Stimulated activated naive CD4-positive, alpha-beta T cell treated with Interleukin-2 at 50 U/mL for 16 hours (primary cell): Measurements from ENCODE around the gene TRAF3IP1.
"Not testable (repeated sequence)": the region's sequence is repeated elsewhere in the genome, so short reads cannot be mapped to it uniquely, and the experiment has no call there.

Experiments
- DNase-seq: peaks from one replicate; lab custom pipeline; 2025; lab: John Stamatoyannopoulos, UW

The TRAF3IP1 gene

GRCh38 chr2:238339814-238340213 lies 19.5 kb downstream of the TRAF3IP1 start:
- DNase-seq: no peak

DNA sequence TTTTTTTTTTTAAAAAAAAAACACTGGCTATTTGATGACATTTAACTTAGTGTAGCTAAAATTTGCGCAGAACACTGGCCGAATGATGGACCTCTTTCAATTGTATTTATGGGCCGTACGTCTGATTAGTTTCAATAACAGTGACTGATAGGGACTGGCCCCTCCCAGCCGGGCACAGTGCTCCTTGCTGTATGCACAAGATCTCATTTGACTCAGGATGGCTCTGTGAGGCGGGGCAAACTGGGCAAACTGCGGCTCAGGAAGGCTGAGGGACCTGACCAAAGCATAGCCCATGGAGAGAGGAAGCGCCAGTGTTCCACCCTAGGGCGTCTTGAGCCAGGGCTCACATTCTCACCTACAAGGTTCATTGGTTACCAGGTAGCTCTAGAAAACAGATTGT lies 21.2 kb downstream of the TRAF3IP1 start:
- DNase-seq: no peak

DNA sequence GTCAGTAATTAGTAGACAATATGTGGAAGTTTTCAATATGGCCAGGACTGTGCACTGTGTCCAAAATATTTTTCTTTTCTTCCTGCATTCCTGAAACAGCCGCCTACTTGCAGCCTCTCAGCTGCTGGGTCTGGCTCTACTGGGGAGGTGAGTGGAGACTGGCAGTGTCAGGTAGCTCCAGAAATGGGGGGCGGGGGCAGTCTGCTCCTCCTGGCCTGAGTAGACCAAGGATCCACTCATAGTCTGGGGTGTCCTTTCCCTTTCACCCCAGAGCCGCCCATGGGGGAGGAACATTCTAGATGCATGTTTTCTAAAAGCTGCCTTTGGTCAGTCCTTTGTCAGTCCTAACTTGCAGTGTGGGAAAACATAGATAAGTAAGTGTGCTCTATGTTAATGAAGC lies 23.7 kb downstream of the TRAF3IP1 start:
- DNase-seq: no peak

DNA sequence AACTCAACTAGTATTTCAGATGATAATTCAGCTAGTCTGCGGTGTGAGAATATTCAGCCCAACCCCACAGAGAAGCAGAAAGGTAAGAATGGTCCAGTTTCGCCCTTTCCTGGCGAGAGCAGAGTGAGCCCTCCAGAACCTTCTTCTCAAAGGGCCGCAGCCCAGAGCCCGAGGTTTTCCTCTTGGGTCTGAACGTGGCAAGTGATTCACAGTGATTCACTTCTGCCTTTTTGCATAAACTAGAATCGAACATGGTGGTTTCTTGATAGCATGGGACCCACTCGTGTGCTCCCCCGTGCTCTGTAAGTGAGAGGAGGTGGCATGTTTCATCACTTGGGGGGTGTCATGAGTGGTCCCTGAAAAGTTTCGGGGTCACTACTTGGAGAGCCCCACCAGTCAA lies 24.2 kb downstream of the TRAF3IP1 start:
- DNase-seq: no peak

- no peak for DNase-seq
Observed at GRCh38 chr2:238345297-238345968, 25.1 kb downstream of the TRAF3IP1 start.

DNA sequence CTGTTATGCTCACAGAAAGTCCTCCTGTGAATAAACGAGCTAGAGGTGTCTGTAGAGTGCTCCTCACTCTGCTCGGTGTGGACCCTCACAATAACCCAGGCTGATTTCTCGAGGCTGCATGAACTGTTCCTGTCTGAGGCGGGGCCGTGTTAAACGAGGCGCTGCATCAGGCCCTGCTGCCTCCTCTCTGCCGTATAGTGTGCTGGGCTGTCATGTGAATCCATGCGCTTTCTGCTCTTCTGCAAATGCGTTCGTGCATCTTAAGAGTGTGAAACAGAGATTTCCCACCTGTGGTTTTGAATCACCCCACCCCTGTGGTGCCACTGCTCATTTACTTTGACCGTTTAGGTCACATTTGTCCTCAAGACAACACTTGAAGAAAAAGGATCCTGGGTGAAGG lies 26.2 kb downstream of the TRAF3IP1 start:
- DNase-seq: no peak

DNA sequence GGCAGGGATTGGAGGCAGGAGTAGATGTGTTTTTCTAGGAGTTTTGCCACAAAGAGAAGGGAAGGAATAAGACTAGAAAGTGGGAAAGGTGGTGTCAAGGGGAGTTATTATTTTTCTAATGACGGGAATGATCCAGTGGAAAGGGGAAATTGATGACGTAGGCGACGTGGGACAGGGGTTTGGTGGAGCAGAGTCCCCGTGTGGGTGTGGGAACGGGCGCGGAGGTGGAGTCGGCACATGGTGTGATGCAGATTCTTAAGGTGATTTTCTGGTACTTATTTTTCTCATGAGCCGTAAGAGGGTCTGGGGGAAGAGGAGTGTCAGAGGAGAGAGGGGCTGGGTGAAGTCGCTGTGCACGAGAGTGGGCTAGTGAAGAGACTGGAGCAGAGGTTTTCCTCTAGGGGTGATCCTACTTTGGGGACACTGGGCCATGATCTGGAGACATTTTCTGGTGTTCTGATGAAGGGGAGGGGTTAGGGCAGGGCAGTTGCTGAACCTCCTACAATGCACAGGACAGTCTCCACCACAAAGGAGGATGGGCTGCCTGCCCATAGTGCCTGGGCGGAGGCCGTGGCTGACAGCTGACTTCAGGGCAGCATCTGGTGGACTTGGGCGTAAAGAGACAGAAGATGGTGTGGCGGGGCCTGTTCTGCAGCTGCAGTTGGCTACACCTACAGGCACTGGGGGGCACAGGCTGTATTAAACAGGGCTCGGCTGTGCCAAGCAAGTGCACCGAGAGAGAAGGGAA lies 30.0 kb downstream of the TRAF3IP1 start:
- DNase-seq: no peak

GRCh38 chr2:238351315-238351714 lies 31.0 kb downstream of the TRAF3IP1 start:
- no peak for DNase-seq

DNA sequence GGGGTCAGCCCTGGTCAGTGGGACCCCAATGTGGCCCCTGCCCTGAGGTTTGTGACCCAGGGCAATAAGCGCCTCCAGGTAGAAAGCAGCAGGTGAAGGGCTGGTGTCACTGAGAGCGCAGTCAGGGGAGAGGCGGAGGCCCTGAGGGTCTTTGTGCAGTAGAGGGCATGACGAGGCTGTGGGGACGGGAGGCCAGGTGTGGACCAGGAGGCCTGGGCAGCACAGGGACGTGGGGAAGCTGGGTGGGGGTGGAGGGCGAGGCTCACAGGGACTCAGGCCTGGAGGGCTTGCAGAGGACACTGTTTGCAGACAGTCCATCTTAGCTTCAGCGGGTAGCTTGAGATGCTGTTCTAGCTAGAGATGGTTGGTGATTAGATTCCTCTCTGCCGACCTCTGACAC lies 32.0 kb downstream of the TRAF3IP1 start:
- no peak for DNase-seq

DNA sequence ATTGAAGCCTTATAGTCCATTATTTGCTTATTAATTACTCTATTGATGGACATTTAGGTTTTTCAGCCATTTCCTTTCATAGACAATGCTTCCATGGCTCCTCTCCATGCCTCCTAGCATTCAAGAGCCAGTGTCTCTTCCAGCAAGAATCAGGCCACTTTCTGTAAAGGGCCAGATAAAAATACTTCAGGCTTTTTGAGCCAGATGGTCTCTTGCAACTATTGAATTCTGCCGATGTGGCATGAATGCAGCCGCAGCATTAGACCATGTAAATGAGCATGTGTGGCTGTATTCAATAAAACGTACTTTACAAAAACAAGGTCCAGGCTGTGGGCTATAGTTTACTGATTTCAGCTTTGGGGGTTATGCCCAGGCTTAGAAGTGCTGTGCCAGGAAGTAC lies 38.5 kb downstream of the TRAF3IP1 start:
- DNase-seq: no peak

- DNase-seq: no peak
Observed at GRCh38 chr2:238359403-238359802, 39.1 kb downstream of the TRAF3IP1 start.

DNA sequence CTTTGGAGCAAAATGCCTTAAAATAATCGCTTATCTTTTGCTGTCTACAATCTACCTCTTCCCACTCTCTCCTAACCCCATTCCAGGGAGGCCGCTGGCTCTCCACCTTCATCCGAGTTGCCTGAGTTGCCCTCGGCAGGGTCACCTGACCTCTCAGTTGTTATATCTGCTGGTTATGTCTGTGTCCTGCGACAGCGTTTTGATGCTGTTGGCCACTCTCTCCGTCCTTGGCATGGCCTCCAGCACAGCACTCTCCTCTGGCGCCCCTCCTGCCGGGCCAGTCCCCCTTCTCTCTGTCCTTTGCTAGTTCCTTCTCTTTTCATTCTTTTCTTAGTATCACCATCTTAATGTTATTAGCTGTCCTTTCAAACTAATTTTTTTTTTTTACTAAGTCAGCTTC lies 41.6 kb downstream of the TRAF3IP1 start:
- DNase-seq: no peak

GRCh38 chr2:238362626-238363025 lies 42.3 kb downstream of the TRAF3IP1 start:
- no peak for DNase-seq

- DNase-seq: no peak
Observed at GRCh38 chr2:238369591-238370040, 49.3 kb downstream of the TRAF3IP1 start.

GRCh38 chr2:238370094-238370822 lies 49.9 kb downstream of the TRAF3IP1 start:
- DNase-seq: no peak

GRCh38 chr2:238370823-238371372 lies 50.6 kb downstream of the TRAF3IP1 start:
- peak; percentile 18 for DNase-seq

- DNase-seq: not testable (repeated sequence)
Observed at GRCh38 chr2:238372277-238372676, 52.0 kb downstream of the TRAF3IP1 start.

- DNase-seq: no peak
Observed at GRCh38 chr2:238376884-238377391, 56.6 kb downstream of the TRAF3IP1 start.

- DNase-seq: no peak
Observed at GRCh38 chr2:238378230-238379095, 58.1 kb downstream of the TRAF3IP1 start.

DNA sequence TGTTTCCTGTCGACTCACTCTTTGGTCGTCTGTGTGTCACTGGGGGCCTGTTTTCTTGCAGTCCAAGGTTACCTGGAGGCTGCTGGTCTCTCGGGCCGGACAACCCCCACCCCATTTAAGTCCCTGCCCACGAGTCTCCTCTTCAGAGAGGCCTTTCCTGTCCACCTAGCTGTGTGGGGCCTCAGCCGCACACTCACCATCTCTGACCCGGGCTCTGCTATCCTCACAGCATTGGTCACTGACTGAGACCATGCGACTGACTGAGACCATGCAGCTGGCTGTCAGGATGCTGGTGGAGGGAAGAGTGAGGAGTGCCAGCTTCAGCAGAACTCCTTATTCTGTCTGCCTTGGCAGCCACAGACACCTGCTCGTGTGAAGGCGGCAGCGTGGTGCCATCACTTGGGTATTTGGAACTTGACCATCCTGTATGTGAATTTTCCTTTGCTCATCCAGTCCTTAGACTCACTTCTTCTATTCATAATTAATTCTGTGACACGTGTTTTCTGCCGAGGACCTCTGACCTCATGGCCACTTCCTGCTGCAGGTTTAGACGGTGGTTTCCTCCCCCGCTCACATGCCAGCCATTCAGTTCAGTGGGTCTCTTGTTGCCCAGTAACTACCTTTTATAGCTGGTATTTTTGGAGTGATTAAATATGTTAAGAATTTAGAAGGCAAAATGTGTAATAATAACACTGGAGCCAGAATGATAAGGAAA lies 58.9 kb downstream of the TRAF3IP1 start:
- DNase-seq: no peak

GRCh38 chr2:238380336-238380735 lies 60.0 kb downstream of the TRAF3IP1 start:
- DNase-seq: no peak
